ENCODE data around the gene IFT57. TPM values are rescaled to one million over a fixed set of nuclear protein-coding genes. Genes with fewer than 3 reads are reported as not detected.
"Not testable (repeated sequence)": the region's sequence is repeated elsewhere in the genome, so short reads cannot be mapped to it uniquely, and the experiment has no call there.

IFT57 gene, protein sequence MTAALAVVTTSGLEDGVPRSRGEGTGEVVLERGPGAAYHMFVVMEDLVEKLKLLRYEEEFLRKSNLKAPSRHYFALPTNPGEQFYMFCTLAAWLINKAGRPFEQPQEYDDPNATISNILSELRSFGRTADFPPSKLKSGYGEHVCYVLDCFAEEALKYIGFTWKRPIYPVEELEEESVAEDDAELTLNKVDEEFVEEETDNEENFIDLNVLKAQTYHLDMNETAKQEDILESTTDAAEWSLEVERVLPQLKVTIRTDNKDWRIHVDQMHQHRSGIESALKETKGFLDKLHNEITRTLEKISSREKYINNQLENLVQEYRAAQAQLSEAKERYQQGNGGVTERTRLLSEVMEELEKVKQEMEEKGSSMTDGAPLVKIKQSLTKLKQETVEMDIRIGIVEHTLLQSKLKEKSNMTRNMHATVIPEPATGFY
- total RNA-seq (2014; rRNA removed; shearing (Covaris generic)): 61.0 and 70.2 TPM in 2 replicates

DNA sequence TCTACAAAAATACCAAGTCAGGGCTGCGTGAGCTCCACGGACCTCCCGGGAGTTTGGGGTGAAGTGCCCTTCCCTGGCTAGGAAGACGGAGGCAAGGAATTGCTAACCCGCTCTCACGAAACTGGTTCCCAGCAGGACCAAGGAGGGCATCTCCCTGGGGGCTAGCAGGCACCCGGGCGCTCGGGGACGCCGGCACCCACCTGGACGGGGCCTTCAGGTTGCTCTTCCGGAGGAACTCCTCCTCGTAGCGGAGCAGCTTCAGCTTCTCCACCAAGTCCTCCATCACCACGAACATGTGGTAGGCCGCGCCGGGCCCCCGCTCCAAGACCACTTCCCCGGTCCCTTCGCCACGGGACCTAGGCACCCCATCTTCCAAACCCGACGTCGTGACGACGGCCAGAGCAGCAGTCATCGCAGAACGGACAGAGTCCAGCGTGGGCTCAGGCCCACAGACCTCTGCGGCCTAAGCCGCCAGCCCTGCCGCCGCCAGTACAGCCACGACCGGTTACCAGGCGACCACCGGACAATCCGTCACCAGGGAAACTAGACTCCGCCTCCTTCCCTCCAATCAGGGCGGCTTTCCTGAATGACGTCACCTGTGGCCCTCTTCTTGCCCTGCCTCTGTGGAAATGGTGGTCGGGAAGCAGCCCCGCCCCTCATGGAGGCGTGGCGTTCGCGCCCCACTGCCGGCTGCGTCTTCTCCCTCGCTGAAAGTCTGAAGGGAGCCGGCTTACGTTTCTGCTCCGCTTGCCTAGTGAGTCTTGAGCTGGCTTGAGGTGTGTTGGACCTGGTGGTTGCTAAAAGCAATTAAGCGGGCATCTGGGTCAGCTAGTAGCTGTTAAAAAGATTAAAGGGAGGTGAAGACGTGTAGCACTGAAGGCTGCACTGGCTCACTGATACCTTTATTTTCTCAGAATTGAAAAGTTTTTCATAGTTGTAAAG lies at the start of gene IFT57:
IFT57 (minus strand) TSS at position 514 of the 942 bp plus-strand sequence; CDS start at position 412, 102 bp downstream.
- DNase-seq (ENCODE audit: low spot score): peak; percentile 98

DNA sequence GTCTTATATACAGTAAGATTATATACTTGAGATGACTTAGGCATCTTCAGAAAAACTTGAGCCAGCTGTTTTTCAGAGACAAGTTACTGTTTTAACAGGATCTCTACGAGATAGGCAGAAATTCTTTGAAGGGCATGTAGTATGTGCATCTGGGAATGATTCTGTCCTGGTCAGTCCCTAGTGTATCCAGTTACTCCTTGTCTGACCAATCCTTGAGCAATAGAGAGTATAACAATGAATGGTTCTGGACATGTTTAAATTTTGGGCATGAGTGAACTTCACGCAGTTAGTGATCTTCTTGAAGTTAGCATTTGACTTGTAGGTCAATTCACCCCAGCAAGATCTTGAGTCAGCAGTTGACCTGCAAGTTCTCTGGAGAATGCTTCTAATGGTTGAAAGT lies 49.4 kb upstream of the IFT57 start:
- no peak for DNase-seq (ENCODE audit: low spot score)

DNA sequence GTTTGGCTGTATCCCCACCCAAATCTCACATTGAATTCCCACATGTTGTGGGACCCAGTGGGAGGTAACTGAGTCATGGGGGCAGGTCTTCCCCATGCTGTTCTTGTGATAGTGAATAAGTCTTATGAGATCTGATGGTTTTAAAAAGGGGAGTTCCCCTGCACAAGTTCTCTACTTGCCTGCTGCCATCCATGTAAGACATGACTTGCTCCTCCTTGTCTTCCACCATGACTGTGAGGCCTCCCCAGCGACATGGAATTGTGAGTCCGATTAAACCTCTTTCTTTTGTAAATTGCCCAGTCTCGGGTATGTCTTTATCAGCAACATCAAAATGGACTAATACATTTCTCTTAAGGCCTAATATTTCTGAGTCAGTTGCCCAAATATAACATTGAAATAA lies 46.0 kb upstream of the IFT57 start:
- not testable (repeated sequence) for DNase-seq (ENCODE audit: low spot score)

DNA sequence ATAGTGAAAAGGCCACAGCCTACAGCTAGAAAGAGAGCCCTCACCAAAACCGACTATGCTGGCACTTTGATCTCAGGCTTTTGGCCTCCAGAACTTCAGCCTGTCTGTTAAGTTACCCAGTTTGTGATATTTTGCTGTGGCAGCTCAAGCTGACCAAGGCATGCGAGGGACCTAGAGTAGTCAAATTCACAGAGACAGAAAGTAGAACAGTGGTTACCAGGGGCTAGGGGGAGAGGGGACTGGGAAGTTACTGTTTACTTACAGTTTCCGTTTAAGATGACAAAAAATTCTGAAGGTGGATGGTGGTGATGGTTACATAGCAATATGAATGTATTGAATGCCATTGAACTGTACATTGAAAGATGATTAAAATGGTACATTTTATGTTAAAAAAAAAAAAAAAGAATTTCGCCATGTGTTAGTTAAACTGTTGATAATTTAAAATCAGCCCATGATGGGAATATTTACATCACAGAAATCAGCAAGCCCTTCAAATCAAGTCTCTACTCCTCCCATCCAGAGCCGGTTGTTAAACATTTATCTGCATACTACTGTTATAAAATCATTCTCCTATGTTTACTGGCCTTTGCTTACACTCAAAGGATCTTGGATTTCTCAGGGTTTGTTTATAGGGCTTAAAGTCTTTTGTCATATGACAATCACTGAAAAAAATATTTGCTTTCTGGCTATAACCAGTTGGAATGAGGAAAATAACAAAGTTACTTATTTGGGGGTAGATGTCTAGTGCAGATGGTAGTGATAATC lies 42.5 kb upstream of the IFT57 start:
- not testable (repeated sequence) for DNase-seq (ENCODE audit: low spot score)

DNA sequence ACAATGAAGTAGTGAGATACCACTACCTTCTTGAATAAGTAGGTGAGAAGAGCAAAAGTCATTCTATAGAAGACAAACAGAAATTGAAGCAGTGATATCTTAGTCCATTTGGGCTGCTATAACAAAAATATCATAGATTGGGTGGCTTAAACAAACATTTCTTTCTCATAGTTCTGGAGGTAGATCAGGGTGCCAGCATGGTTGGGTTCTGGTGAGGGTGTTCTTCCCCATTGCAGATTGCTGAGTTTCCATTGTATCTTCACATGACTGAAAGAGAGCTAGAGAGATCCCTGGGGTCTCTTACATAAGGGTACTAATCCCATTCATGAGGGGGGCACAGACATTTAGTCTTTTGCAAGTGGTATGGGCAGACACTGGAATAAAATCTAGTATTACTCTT lies 32.9 kb upstream of the IFT57 start:
- no peak for DNase-seq (ENCODE audit: low spot score)

DNA sequence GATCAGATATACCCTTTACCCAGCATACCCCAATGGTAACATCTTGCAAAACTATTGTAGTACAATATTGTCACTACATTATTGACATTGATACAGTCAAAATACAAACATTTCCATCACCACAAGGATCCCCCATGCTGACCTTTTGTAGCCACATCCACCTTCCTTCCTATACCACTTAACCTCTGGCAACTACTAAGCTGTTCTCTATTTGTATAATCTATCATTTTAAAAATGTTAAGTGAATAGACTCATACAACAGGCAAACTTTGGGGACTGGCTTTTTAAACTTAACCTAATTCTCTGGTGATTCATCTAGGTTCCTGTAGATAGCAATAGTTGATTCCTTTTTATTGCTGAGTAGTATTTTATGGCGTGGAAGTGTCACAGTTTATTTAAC lies 29.6 kb upstream of the IFT57 start:
- DNase-seq (ENCODE audit: low spot score): no peak

DNA sequence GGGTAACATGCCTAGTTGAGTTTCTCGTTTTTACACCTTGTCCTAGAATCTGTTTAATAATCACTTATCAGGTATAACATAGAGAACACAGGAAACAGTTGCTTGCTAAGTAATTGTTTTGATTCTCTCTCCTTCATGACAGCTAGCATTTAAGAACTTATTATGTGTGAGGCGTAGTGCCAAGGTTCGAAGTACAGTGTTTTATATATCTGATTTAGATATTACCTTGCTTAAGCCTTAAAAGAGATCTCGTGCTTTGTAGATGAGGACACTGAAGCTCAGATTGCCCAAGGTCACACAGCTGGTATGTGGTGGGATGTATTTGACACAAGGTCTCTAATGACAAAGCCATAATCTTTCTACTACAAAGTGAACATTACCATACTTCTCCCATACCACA lies 29.0 kb upstream of the IFT57 start:
- DNase-seq (ENCODE audit: low spot score): no peak

DNA sequence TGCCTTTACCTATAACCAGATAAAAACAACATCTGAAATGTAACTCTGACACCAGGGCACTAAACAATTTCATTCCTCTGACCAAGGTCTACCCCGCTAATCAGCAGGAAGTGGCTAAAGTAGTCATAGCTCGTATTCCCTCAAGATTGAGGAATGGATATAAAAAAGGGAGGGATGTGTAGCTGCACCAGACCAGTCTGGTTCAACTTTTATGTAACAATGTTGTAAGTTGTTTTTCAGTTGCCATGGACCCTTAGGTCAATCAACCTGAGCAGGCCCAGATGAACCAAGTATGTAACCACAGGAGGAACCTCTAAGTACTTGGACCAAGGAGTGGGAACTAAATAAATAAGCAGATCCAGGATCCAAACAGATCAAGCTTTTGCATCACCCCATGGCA lies 28.4 kb upstream of the IFT57 start:
- peak; percentile 9 for DNase-seq (ENCODE audit: low spot score)

DNA sequence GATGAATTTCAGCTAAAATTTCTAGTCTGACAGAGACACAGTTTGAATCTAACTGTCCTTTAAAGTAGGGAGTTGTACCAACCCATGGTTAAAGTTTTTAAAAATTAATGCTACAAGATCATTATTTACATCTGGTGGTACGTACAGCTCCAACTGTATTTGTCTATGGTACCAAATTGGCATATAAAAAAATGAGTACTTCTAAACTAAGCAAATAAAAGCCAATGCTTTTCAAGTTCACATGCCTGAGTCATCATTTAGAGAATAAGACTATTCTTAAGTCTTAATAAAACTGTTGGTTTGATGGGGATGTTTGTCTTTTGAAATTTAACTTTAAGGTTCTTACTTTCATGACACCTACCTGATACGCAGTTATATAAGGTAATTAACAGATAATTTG lies 21.0 kb upstream of the IFT57 start:
- no peak for DNase-seq (ENCODE audit: low spot score)

DNA sequence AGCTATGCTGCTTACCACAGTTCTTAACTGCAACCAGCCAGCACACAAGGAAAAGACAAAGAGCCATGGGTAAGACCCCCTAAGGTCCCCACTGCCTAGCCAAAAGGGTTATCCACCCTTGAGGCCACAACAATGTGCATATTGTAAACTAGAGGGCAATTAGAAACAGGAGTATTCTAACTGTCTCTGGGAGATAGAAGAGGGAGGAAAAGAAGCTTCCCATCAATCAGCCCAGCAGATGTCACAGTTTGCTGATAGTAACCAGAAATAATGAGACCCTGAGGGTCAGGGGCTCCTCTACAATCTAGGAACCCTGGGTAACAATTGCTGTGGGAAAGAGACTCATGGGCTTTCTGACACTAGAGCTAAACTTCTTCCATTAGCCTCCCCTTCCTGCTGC lies 20.6 kb upstream of the IFT57 start:
- no peak for DNase-seq (ENCODE audit: low spot score)

DNA sequence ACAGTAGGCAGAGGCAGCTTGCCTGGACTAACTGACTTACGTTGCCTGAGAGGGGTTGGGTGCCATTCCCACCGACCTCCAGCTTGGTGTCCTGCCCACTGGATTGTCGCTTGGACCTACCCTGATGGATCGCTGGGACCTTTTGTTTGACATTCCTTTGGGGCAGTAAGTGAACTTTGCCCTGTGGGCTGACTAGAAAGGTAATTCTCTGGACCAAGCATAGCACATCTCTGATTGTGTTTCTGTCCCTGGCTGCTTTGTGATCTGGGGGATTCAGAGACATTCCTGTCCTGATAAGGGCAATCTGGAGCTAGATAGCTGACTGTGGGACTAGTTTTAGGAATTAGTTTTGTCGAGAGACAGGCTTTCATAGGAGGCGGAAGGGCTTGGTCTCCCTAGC lies 19.5 kb upstream of the IFT57 start:
- no peak for DNase-seq (ENCODE audit: low spot score)

DNA sequence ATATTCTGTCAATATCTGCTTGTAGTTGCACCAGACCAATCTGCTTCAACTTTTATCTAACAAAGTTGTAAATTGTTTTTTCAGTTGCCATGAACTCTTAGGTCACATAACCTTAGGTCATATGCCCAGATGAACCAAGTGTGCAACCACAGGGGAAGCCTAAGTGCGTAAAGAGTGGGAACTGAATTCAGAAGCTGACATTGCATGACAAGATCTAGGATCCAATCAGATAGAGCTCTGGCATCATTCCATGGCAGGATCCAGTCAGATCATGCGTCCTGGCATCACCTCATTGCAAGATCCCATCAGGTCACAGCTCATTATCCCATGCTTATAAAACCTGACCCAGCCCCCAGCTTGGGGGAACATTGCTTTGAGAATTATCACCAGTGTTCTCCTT lies 18.9 kb upstream of the IFT57 start:
- DNase-seq (ENCODE audit: low spot score): no peak

DNA sequence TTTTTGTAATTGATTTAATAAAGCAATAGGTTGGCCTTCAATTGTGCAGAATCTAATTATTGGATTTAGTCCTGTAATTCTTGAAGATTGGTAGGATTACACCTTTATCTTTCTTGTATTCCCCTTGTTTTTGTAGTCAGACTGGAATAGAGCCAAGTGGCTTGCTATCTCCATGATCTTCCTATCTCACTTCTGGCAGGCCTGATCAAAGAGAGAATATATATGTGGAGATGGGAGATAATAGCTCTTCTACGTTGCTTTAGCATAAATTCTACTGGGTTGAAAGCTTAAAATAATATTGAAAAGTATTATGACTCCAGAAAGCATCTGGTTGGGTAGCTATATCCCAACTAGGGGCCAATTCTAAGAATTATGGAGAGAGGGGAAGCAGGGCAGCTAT lies 16.9 kb upstream of the IFT57 start:
- DNase-seq (ENCODE audit: low spot score): no peak

DNA sequence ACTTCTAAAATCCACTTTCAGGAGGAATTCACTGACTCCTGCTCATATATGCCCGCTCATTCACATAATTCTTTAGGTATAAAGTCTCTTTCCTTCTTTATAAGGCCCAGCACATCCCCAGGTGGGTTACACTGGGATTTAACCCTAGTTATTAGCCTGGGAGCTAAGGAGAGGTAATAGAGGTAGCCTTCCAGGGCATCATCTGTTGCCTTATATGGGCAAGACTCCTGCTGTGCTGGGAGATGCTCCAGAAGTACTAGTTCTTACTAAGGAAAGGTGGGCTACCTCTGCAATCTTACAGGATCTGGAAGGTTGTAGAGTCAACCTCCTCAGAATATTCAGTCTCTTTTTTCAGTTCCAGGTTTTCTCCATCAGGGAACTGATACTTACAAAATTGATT lies 13.1 kb upstream of the IFT57 start:
- DNase-seq (ENCODE audit: low spot score): no peak

DNA sequence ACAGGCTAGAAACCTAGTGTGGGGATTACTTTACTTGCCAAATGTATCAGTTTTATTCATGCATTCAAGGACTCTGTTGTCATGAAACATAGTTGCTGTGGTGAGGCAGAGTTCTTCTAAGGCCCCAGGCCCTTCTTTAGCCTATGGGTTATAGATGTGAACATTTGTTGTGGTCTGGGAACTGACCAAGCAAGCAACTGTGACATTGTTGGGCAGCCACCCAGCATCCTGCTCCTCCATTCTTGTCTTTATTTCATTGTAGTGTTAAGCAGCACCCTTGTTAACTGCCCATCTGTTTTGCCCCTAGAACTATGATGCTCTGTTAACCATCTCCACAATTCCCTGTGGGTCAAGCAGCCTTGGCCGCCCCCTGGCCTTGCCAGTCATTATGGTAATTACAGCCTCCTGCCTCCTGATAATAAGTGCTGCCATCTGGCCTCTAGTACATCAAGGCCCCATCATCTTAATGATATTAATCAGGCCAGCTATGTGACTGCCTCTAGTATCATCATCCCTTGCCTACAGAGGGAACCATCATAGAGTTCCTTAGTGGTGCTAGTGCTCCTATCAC lies 12.2 kb upstream of the IFT57 start:
- no peak for DNase-seq (ENCODE audit: low spot score)

DNA sequence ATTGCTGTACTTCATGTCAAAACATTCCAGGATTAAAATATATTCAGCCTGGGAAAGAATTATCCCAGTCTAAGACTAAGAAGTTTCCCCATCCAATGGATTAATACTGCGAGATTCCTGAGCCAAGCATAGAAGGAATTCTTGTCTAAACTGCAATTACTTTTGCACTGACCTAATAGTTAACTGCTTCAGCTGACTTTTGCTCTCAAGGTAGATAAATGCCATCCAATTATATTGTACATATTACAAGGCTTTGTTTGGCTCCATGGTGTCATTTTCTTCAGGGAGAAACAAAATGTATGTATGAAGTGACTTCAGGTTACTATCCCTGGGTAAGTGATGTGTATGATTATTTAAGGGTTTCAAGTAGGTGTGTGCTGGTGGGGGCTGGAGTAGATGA lies 6.1 kb upstream of the IFT57 start:
- DNase-seq (ENCODE audit: low spot score): no peak

DNA sequence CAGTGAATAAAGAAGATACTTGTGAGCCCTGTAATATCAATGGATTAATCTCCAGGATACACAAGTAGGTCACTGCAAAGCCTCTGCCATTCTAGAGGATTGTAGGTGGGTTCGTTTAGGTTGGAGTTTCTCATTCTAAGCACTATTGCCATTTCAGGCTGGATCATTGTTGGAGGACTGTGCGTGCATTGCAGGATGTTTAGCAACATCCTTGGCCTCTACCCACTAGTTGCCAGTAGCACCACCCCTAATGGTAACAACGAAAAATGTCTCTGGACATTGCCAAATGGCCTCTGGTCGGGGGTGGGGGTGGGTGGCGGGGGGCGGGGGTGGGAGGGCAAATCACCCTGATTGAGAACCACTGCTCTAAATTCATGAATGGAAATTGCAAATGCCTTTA lies 4.9 kb upstream of the IFT57 start:
- no peak for DNase-seq (ENCODE audit: low spot score)

DNA sequence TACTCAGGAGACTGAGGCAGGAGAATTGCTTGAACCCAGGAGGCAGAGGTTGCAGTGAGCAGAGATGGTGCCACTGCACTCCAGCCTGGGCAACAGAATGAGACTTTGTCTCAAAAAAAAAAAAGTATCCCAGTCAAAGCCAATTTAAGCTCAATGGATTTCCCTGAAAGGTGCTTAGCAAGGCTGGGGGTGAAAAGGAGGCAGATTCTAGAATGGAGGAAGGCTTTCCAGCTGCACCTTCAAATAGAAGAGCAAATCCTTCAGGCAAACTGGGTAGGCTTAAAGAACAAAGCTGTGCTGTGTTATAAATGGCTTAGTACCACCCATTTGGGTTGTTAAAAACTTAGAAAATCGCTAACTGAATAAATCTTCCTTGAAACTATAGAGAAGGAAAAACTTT lies 3.0 kb upstream of the IFT57 start:
- DNase-seq (ENCODE audit: low spot score): no peak

DNA sequence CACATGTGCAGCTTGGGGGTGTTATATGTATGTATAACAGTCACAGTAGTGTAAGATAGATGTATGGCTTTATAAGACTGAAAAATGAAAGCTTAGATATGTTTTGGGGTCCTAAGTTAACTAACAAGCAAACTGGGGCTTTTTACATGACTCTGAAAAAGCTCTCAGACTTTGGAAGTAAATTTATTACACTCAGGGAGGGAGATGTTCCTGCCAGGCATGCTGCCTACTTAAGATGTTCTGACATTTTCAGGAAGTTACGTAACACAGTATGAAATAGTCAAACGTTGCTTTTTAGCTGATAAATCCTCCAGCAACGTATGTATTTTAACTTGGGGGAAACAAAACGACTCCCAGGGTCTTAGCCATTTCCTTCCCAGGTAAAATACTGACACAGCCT lies 1.7 kb upstream of the IFT57 start:
- DNase-seq (ENCODE audit: low spot score): no peak

DNA sequence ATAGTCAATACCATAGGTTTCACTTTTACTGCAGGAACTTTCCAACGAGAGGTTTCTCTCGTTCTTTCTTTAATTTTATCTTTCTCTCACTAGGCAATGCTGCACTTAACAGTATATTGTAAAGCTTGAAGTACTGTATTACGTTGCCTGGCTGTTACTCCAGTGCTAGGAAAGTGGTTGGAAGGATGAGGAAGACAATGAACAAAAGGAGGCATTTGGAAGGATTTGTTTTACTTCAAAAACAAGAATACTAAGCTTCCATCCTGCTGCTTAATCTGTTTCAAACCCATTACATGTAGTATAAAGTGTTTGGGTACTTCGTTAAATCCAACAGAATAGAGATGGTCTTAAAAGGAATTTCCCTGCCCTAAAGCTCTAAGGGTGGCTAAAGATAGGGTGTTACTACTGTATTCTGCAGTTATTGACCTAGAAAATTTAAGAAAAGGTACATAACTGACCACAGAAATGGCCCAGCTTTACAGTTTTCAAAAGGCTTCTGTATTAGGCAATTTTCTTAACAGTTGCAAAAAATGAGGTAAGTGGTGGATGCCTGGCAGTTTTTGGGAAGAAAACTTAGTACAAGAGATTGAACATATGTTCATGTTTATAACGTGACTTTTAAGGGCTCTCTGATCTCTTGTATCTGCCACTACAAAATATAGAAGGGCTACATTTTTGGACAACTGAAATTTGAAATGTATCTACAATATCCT lies 785 bp upstream of the IFT57 start:
- DNase-seq (ENCODE audit: low spot score): no peak

DNA sequence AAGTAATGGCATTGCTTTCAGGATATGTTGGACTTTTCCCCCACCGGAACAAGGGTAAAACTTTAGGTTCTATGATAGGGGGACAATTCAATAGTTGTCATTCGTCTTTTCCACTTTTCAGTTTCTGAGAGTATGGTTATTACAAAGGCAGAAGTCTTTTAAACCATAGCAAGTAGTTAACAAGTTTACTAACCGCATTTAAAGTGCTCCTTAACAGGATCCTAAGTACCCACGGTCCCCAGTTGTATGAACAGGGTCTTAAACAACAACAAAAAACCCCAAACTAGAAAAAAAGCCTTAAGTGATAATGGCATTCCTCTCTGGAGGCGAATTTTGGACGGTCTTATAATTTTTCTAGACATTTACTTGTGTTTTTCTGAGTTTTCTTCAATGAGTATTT lies 831 bp downstream of the IFT57 start:
- no peak for DNase-seq (ENCODE audit: low spot score)
